ENCODE results near the gene TARBP2.

The TARBP2 gene

GRCh38 chr12:53495903-53496751 lies 5.0 kb upstream of the TARBP2 start:
- no peak for DNase-seq (ENCODE audit: low spot score)

- DNase-seq (ENCODE audit: low spot score) = no peak
Measured at GRCh38 chr12:53496752-53497032, 4.4 kb upstream of the TARBP2 start.

GRCh38 chr12:53497461-53497860 lies 3.6 kb upstream of the TARBP2 start:
- DNase-seq (ENCODE audit: low spot score) = no peak

GRCh38 chr12:53498235-53498630 lies 2.9 kb upstream of the TARBP2 start:
- no peak for DNase-seq (ENCODE audit: low spot score)

- DNase-seq (ENCODE audit: low spot score) = peak; percentile 60
Measured at GRCh38 chr12:53499266-53500141, 1.6 kb upstream of the TARBP2 start, which contains the start of gene MAP3K12. MAP3K12 (minus strand) TSS chr12:53499458; CDS start chr12:53487391, 12,067 bp downstream.

- DNase-seq (ENCODE audit: low spot score) = no peak
Measured at GRCh38 chr12:53500142-53500775, 824 bp upstream of the TARBP2 start.

- no peak for DNase-seq (ENCODE audit: low spot score)
Measured at GRCh38 chr12:53501615-53502181, 615 bp downstream of the TARBP2 start.

GRCh38 chr12:53502331-53502730 lies 1.2 kb downstream of the TARBP2 start:
- DNase-seq (ENCODE audit: low spot score) = no peak

GRCh38 chr12:53502983-53503728 lies 2.1 kb downstream of the TARBP2 start:
- no peak for DNase-seq (ENCODE audit: low spot score)

- no peak for DNase-seq (ENCODE audit: low spot score)
Measured at GRCh38 chr12:53504004-53504920, 3.2 kb downstream of the TARBP2 start.

- DNase-seq (ENCODE audit: low spot score) = no peak
Measured at GRCh38 chr12:53505086-53505485, 4.0 kb downstream of the TARBP2 start.

- no peak for DNase-seq (ENCODE audit: low spot score)
Measured at GRCh38 chr12:53505555-53506449, 4.7 kb downstream of the TARBP2 start.

GRCh38 chr12:53506450-53506785 lies 5.3 kb downstream of the TARBP2 start:
- no peak for DNase-seq (ENCODE audit: low spot score)

GRCh38 chr12:53506881-53507602 lies 6.0 kb downstream of the TARBP2 start, which contains the start of gene NPFF:
NPFF (minus strand) TSS chr12:53507484; CDS start chr12:53507474, 10 bp downstream.
- DNase-seq (ENCODE audit: low spot score) = no peak

GRCh38 chr12:53507603-53507885 lies 6.5 kb downstream of the TARBP2 start:
- DNase-seq (ENCODE audit: low spot score) = no peak

GRCh38 chr12:53508534-53509170 lies 7.6 kb downstream of the TARBP2 start:
- peak; percentile 76 for DNase-seq (ENCODE audit: low spot score)

- no peak for DNase-seq (ENCODE audit: low spot score)
Measured at GRCh38 chr12:53510181-53510812, 9.2 kb downstream of the TARBP2 start.

Measured in CD4-positive, alpha-beta T cell treated with Interleukin-6 at 100 ng/mL for 8 hours (primary cell).